Activated CD8-positive, alpha-beta memory T cell treated with anti-CD3 and anti-CD28 coated beads for 24 hours (primary cell): ENCODE data around the gene RETN.
"Not testable (repeated sequence)": the region's sequence is repeated elsewhere in the genome, so short reads cannot be mapped to it uniquely, and the experiment has no call there.

Experiments used
- DNase-seq: peaks from one replicate; pipeline ENCODE4 v3.0.0-alpha.2; 2020

RETN gene

GRCh38 chr19:7638802-7639465, 29.9 kb upstream of the RETN start:
- no peak for DNase-seq

GRCh38 chr19:7639863-7640348, 28.9 kb upstream of the RETN start:
- DNase-seq = no peak

GRCh38 chr19:7640803-7641202, 28.0 kb upstream of the RETN start:
- no peak for DNase-seq

- DNase-seq = no peak
Observed at GRCh38 chr19:7641290-7642276, 27.3 kb upstream of the RETN start.

GRCh38 chr19:7642295-7643030, 26.4 kb upstream of the RETN start:
- DNase-seq = no peak

- DNase-seq = no peak
Observed at GRCh38 chr19:7643031-7643415, 25.8 kb upstream of the RETN start.

- not testable (repeated sequence) for DNase-seq
Observed at GRCh38 chr19:7643629-7644549, 25.0 kb upstream of the RETN start.

- no peak for DNase-seq
Observed at GRCh38 chr19:7644550-7644877, 24.3 kb upstream of the RETN start.

- no peak for DNase-seq
Observed at GRCh38 chr19:7645163-7645562, 23.7 kb upstream of the RETN start.

- no peak for DNase-seq
Observed at GRCh38 chr19:7645656-7646425, 23.0 kb upstream of the RETN start.

GRCh38 chr19:7646426-7646700, 22.5 kb upstream of the RETN start:
- DNase-seq = no peak

GRCh38 chr19:7647156-7647555, 21.7 kb upstream of the RETN start:
- DNase-seq = no peak

GRCh38 chr19:7648265-7649014, 20.4 kb upstream of the RETN start:
- DNase-seq = no peak

GRCh38 chr19:7650148-7650547, 18.7 kb upstream of the RETN start:
- DNase-seq = no peak

- peak; percentile 96 for DNase-seq
Observed at GRCh38 chr19:7652061-7652641, 16.7 kb upstream of the RETN start.

- DNase-seq = no peak
Observed at GRCh38 chr19:7654401-7654800, 14.4 kb upstream of the RETN start.

GRCh38 chr19:7655581-7655980, 13.3 kb upstream of the RETN start:
- DNase-seq = no peak

- no peak for DNase-seq
Observed at GRCh38 chr19:7657131-7657751, 11.6 kb upstream of the RETN start.

GRCh38 chr19:7658219-7658686, 10.6 kb upstream of the RETN start:
- DNase-seq = peak; percentile 73
